Calu3 (cell line): ENCODE data around the gene SFMBT2. TPM values are rescaled to one million over a fixed set of nuclear protein-coding genes. Genes with fewer than 3 reads are reported as not detected.

Source experiments
- BruUV-seq: library from RNA; stranded (reverse); fragments of 400-500 nt; replicated peaks from 2 replicates; lab custom pipeline; 2021; lab: Mats Ljungman, UMichigan
- CTCF ChIA-PET: fragments of 300-600 bp; sonication (Branson Sonifier 250); formaldehyde crosslinking; loops from one replicate; lab custom pipeline; 2022; ENCODE audit warnings: antibody characterized with exemption; lab: Charles Lee
- DNase-seq: peaks from one replicate; pipeline ENCODE4 v3.0.0; 2022
- H3K27ac Mint-ChIP-seq: one replicate; pipeline ENCODE4 v1.8.0; 2022; ENCODE audit warnings: mixed read lengths; ENCODE audit not compliant: unreplicated experiment
- H3K27me3 Mint-ChIP-seq: one replicate; pipeline ENCODE4 v1.8.0; 2022; ENCODE audit warnings: mixed read lengths; ENCODE audit not compliant: unreplicated experiment
- H3K36me3 Mint-ChIP-seq: one replicate; pipeline ENCODE4 v1.8.0; 2022; ENCODE audit warnings: mild to moderate bottlenecking, moderate library complexity, mixed read lengths; ENCODE audit not compliant: insufficient read depth, unreplicated experiment
- H3K4me1 Mint-ChIP-seq: one replicate; pipeline ENCODE4 v1.8.0; 2022; ENCODE audit warnings: mild to moderate bottlenecking, low read depth, mixed read lengths; ENCODE audit not compliant: unreplicated experiment
- H3K4me3 Mint-ChIP-seq: one replicate; pipeline ENCODE4 v1.8.0; 2022; ENCODE audit warnings: mild to moderate bottlenecking, low read depth, moderate library complexity, mixed read lengths; ENCODE audit not compliant: unreplicated experiment
- H3K9me3 Mint-ChIP-seq: one replicate; pipeline ENCODE4 v1.8.0; 2022; ENCODE audit warnings: low read depth, mixed read lengths; ENCODE audit not compliant: unreplicated experiment
- CTCF ChIP-seq: fragments of 200-600 bp; IDR thresholded peaks from one replicate; pipeline ENCODE4 v1.8.0; 2022; ENCODE audit warnings: antibody characterized with exemption; ENCODE audit not compliant: unreplicated experiment
- intact Hi-C: fragments of 100-400 bp; cut with micrococcal nuclease; formaldehyde crosslinking; loops from one replicate; pipeline ENCODE4 v1.10.0; 2022; ENCODE audit not compliant: unreplicated experiment
- total RNA-seq: library from RNA; stranded (reverse); gene quantifications from 2 replicates; pipeline ENCODE4 v1.2.3, GENCODE V29; 2022

Gene SFMBT2
- total RNA-seq, 1 experiment from 2014 or later: 0.64 TPM

- H3K27ac Mint-ChIP-seq: no peak overlapping the region
- no peak for TF ChIP-seq CTCF
- H3K4me1 Mint-ChIP-seq: peaks cover 17% of the 10 kb centered on the region
- DNase-seq: no peak
- peak overlapping the region; percentile 75 for H3K4me3 Mint-ChIP-seq
- H3K36me3 Mint-ChIP-seq: peaks cover 22% of the 10 kb centered on the region
- no TSS peak for BruUV-seq
- no peaks in the 10 kb centered on the region for H3K9me3 Mint-ChIP-seq
- intact Hi-C loops: loop anchor here (2.0 kb wide), 1 partner anchor 152 kb away; no protein-coding TSS in a partner anchor
- H3K27me3 Mint-ChIP-seq: peaks cover 64% of the 10 kb centered on the region
- CTCF ChIA-PET: interaction anchor here (0.5 to 1.9 kb wide), 3 partner anchors 288 to 489 kb away, joined by 3 to 10 read pairs (median 5); no protein-coding TSS in a partner anchor
Measured at GRCh38 chr10:7409045-7409731, 1.6 kb downstream of the SFMBT2 start.

GRCh38 chr10:7408291-7409044 is 2.4 kb downstream of the SFMBT2 start:
- Mint-ChIP-seq H3K4me3 (peak overlapping the region; percentile 75), H3K4me1 (peaks cover 17% of the 10 kb centered on the region), H3K9me3 (no peaks in the 10 kb centered on the region), H3K27me3 (peaks cover 62% of the 10 kb centered on the region), H3K27ac (no peak overlapping the region), H3K36me3 (peaks cover 22% of the 10 kb centered on the region)
- intact Hi-C loops: loop anchor here (2.0 kb wide), 1 partner anchor 152 kb away; no protein-coding TSS in a partner anchor
- peak; percentile 54 for DNase-seq
- CTCF ChIA-PET: interaction anchor here (0.5 to 1.2 kb wide), 3 partner anchors 287 to 488 kb away, joined by 3 to 5 read pairs (median 5); no protein-coding TSS in a partner anchor
- TF ChIP-seq CTCF: peak; percentile 36
- BruUV-seq: no TSS peak

DNA sequence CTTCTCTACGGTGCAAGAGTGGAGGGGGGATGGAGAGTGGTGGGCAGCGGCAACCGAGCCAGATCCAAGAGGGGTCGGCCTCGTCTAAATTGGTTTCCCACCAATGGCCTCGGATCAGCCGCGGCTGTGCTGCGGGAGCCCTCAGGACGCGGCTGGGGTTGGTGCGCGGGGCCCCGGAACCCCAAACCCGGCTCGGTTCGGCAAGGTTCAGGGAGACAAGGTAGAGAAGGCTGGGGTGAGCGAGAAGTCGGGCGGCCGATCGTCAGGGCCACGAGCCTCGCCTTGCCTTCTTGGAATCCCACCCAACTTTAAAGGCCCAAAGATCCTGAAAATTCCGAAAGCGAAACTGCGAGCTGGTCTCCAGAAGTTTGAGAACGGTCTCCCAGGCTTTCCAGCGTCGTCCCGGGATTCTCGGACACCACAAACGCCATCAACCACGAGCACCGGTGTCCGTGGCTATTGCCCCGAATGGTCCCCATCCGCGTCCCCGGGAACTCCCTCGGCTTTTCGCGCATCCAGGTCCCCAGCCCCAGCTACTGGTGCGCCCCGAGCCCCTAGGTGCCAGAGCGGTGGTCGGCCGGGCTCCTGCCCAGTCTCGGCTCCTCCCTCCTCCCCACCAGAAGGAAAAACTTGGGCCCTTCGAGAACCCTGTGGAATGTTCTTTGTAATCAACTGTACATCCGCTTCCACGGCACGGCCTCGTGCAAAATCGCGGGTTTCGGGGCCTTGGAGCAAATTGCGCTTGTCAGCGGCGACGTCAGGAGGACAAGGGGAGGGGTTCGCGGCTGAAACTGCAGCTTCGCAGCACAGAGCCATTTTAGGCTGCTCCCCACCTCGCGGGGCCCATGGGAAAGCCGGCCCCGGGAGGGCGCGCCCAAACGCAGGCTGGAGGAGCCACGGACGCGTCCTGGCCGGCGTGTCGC is 3.2 kb downstream of the SFMBT2 start:
- DNase-seq: no peak
- CTCF ChIA-PET: interaction anchor here (1.0 to 1.2 kb wide), 2 partner anchors 286 to 488 kb away, joined by 5 read pairs; no protein-coding TSS in a partner anchor
- no TSS peak for BruUV-seq
- no peak overlapping the region for H3K27ac Mint-ChIP-seq
- no peaks in the 10 kb centered on the region for H3K9me3 Mint-ChIP-seq
- no peak for TF ChIP-seq CTCF
- H3K36me3 Mint-ChIP-seq: peaks cover 22% of the 10 kb centered on the region
- H3K27me3 Mint-ChIP-seq: peaks cover 57% of the 10 kb centered on the region
- H3K4me3 Mint-ChIP-seq: no peak overlapping the region
- intact Hi-C loops: loop anchor here (2.0 kb wide), 1 partner anchor 151 kb away; no protein-coding TSS in a partner anchor
- H3K4me1 Mint-ChIP-seq: peaks cover 17% of the 10 kb centered on the region
